Trophoblast cell (in vitro differentiated cells and primary cell): ENCODE measurements around the gene COQ9.

Experiments
- DNase-seq, 2 donors: peaks; one replicate each; pipeline ENCODE4 v3.0.0-alpha.2; 2016
- H2AFZ ChIP-seq: 2 replicates; pipeline ENCODE4 v1.6.1; 2013; ENCODE audit warnings: low read length, moderate library complexity, mild to moderate bottlenecking; ENCODE audit not compliant: insufficient read depth, poor library complexity
- H2AK5ac ChIP-seq: 2 replicates; pipeline ENCODE4 v1.6.1; 2013; ENCODE audit warnings: mild to moderate bottlenecking, low read length
- H2BK120ac ChIP-seq: 2 replicates; pipeline ENCODE4 v1.6.1; 2013; ENCODE audit warnings: low read length, mild to moderate bottlenecking, moderate library complexity; ENCODE audit not compliant: insufficient read depth, poor library complexity
- H2BK12ac ChIP-seq: 2 replicates; pipeline ENCODE4 v1.6.1; 2013; ENCODE audit warnings: mild to moderate bottlenecking, low read length, moderate library complexity
- H2BK5ac ChIP-seq: 2 replicates; pipeline ENCODE4 v1.6.1; 2013; ENCODE audit warnings: low read length, low read depth, moderate library complexity, mild to moderate bottlenecking; ENCODE audit not compliant: poor library complexity
- H3K14ac ChIP-seq: 2 replicates; pipeline ENCODE4 v1.6.1; 2013; ENCODE audit warnings: mild to moderate bottlenecking, low read length
- H3K18ac ChIP-seq: 2 replicates; pipeline ENCODE4 v1.6.1; 2013; ENCODE audit warnings: mild to moderate bottlenecking, low read length
- H3K23ac ChIP-seq: 2 replicates; pipeline ENCODE4 v1.6.1; 2013; ENCODE audit warnings: low read length
- H3K27ac ChIP-seq: 2 replicates; pipeline ENCODE4 v1.5.1; 2013; ENCODE audit warnings: low read depth, mild to moderate bottlenecking, inconsistent platforms, low read length, moderate library complexity
- H3K27me3 ChIP-seq: 2 replicates; pipeline ENCODE4 v1.6.1; 2013; ENCODE audit warnings: inconsistent platforms, mild to moderate bottlenecking, low read length, moderate library complexity; ENCODE audit not compliant: insufficient read depth
- H3K36me3 ChIP-seq, 2 experiments: 1 replicate in 1 of 2; 2 replicates in 1 of 2; pipeline ENCODE4 v1.6.1; 2013; ENCODE audit warnings: low read length in 2 of 2, mild to moderate bottlenecking in 2 of 2, moderate library complexity in 1 of 2; ENCODE audit not compliant: insufficient read depth in 2 of 2, control insufficient read depth in 1 of 2
- H3K4ac ChIP-seq: 2 replicates; pipeline ENCODE4 v1.6.1; 2013; ENCODE audit warnings: low read depth, mild to moderate bottlenecking, low read length, moderate library complexity
- H3K4me1 ChIP-seq, 2 experiments: 1 replicate in 1 of 2; 2 replicates in 1 of 2; pipeline ENCODE4 v1.6.1; 2013; ENCODE audit warnings: low read length in 2 of 2, mild to moderate bottlenecking in 2 of 2, moderate library complexity in 1 of 2; ENCODE audit not compliant: insufficient read depth in 2 of 2, control insufficient read depth in 1 of 2
- H3K4me2 ChIP-seq: 2 replicates; pipeline ENCODE4 v1.6.1; 2013; ENCODE audit warnings: inconsistent platforms, mild to moderate bottlenecking, low read length, moderate library complexity
- H3K4me3 ChIP-seq: 2 replicates; pipeline ENCODE4 v1.5.1; 2013; ENCODE audit warnings: mild to moderate bottlenecking, low read depth, low read length, inconsistent platforms
- H3K79me1 ChIP-seq: one replicate; pipeline ENCODE4 v1.6.1; 2013; ENCODE audit warnings: low read length
- H3K79me2 ChIP-seq: 2 replicates; pipeline ENCODE4 v1.6.1; 2013; ENCODE audit warnings: low read length, mild to moderate bottlenecking; ENCODE audit not compliant: control insufficient read depth, insufficient read depth, poor library complexity
- H3K9ac ChIP-seq: 2 replicates; pipeline ENCODE4 v1.6.1; 2013; ENCODE audit warnings: mild to moderate bottlenecking, low read length
- H3K9me3 ChIP-seq: 2 replicates; pipeline ENCODE4 v1.6.1; 2013; ENCODE audit warnings: low read depth, mild to moderate bottlenecking, control low read depth, inconsistent platforms, low read length; ENCODE audit not compliant: insufficient read depth
- H4K12ac ChIP-seq: 2 replicates; pipeline ENCODE4 v1.6.1; 2013; ENCODE audit warnings: low read depth, mild to moderate bottlenecking, low read length, moderate library complexity
- H4K8ac ChIP-seq: 2 replicates; pipeline ENCODE4 v1.6.1; 2013; ENCODE audit warnings: low read depth, mild to moderate bottlenecking, low read length, moderate library complexity
- H4K91ac ChIP-seq: one replicate; pipeline ENCODE4 v1.6.1; 2013; ENCODE audit warnings: low read depth, mild to moderate bottlenecking, low read length, moderate library complexity
- WGBS: extraction: QIAGEN DNeasy Blood & Tissue Kit; methylation state at CpG from one replicate; pipeline ENCODE4 v1.1.7; 2013; ENCODE audit warnings: missing lambda C conversion rate; ENCODE audit not compliant: insufficient read length, insufficient coverage; ENCODE audit errors: extremely low coverage; 5-methylcytosine and 5-hydroxymethylcytosine counted together

Gene COQ9

GRCh38 chr16:57462209-57462977 lies 15.1 kb downstream of the COQ9 start, which contains the start of gene POLR2C:
Gene POLR2C (plus strand): TSS chr16:57462679. CDS start chr16:57462725, 46 bp downstream.
- peak; percentile 85 to 98 for DNase-seq
- Histone ChIP-seq H3K4me3 (peak within 1 kb of the TSS; percentile 92), H4K12ac (peak within 1 kb of the TSS; percentile 52), H2BK12ac (peak within 1 kb of the TSS; percentile 78), H3K27ac (peak within 1 kb of the TSS; percentile 12), H3K9me3 (no peaks in the 10 kb centered on the region), H3K18ac (peak within 1 kb of the TSS; percentile 90), H2AFZ (peak within 1 kb of the TSS; percentile 53), H3K14ac (peak within 1 kb of the TSS; percentile 45), H3K4me2 (peak within 1 kb of the TSS; percentile 65), H3K9ac (peak within 1 kb of the TSS; percentile 86), H3K4me1 (peaks cover 10 to 12% of the 10 kb centered on the region in 2 experiments), H3K23ac (no peak within 1 kb of the TSS), H3K4ac (peak within 1 kb of the TSS; percentile 99), H3K79me2 (peaks cover 11% of the 10 kb centered on the region), H2BK5ac (peak within 1 kb of the TSS; percentile 85), H3K36me3 (peaks cover 33 to 60% of the 10 kb centered on the region in 2 experiments), H3K79me1 (peaks cover 5% of the 10 kb centered on the region), H2BK120ac (peak within 1 kb of the TSS; percentile 79), H2AK5ac (peak within 1 kb of the TSS; percentile 98), H4K91ac (peak within 1 kb of the TSS; percentile 82), H4K8ac (peak within 1 kb of the TSS; percentile 93), H3K27me3 (no peaks in the 10 kb centered on the region)
- WGBS = no CpG with 5 or more reads among the region's 47 CpGs

- Histone ChIP-seq H3K27me3 (no peaks in the 10 kb centered on the region), H3K9me3 (no peaks in the 10 kb centered on the region), H3K79me1 (peaks cover 5% of the 10 kb centered on the region), H3K4me2 (peak overlapping the region; percentile 65), H3K27ac (peak overlapping the region; percentile 12), H3K14ac (peak overlapping the region; percentile 45), H3K9ac (peak overlapping the region; percentile 65), H3K36me3 (peaks cover 31 to 55% of the 10 kb centered on the region in 2 experiments), H2BK120ac (peak overlapping the region; percentile 79), H3K18ac (peak overlapping the region; percentile 90), H2AK5ac (peak overlapping the region; percentile 98), H3K4me3 (peak overlapping the region; percentile 92), H4K12ac (peak overlapping the region; percentile 52), H2BK5ac (peak overlapping the region; percentile 85), H4K8ac (peak overlapping the region; percentile 93), H3K23ac (no peak overlapping the region), H3K4me1 (peaks cover 6 to 9% of the 10 kb centered on the region in 2 experiments), H3K79me2 (peaks cover 11% of the 10 kb centered on the region), H3K4ac (peak overlapping the region; percentile 99), H2BK12ac (peak overlapping the region; percentile 78), H2AFZ (peak overlapping the region; percentile 53), H4K91ac (peak overlapping the region; percentile 82)
- DNase-seq = peak in 1 of 2 donors; percentile 13
- no CpG with 5 or more reads among the region's 16 CpGs for WGBS
Observed at GRCh38 chr16:57462978-57463362, 15.7 kb downstream of the COQ9 start.

- H3K36me3 ChIP-seq = peaks cover 36 to 58% of the 10 kb centered on the region in 2 experiments
- WGBS = no CpG with 5 or more reads among the region's 2 CpGs
- H4K91ac ChIP-seq = no peak overlapping the region
- no peak overlapping the region for H2BK120ac ChIP-seq
- no peak overlapping the region for H4K8ac ChIP-seq
- no peak overlapping the region for H2BK12ac ChIP-seq
- no peak overlapping the region for H4K12ac ChIP-seq
- H3K4ac ChIP-seq = no peak overlapping the region
- H2AK5ac ChIP-seq = no peak overlapping the region
- no peak overlapping the region for H3K14ac ChIP-seq
- H3K4me3 ChIP-seq = no peak overlapping the region
- H3K18ac ChIP-seq = no peak overlapping the region
- peaks cover 6 to 8% of the 10 kb centered on the region in 2 experiments for H3K4me1 ChIP-seq
- H3K79me1 ChIP-seq = peaks cover 5% of the 10 kb centered on the region
- H3K9ac ChIP-seq = no peak overlapping the region
- no peak overlapping the region for H2AFZ ChIP-seq
- no peaks in the 10 kb centered on the region for H3K9me3 ChIP-seq
- H3K27me3 ChIP-seq = no peaks in the 10 kb centered on the region
- H3K79me2 ChIP-seq = peaks cover 11% of the 10 kb centered on the region
- no peak overlapping the region for H3K4me2 ChIP-seq
- DNase-seq = no peak
- H3K23ac ChIP-seq = no peak overlapping the region
- no peak overlapping the region for H2BK5ac ChIP-seq
- no peak overlapping the region for H3K27ac ChIP-seq
Observed at GRCh38 chr16:57464523-57464922, 17.2 kb downstream of the COQ9 start.

- peaks cover 3% of the 10 kb centered on the region for H3K79me2 ChIP-seq
- H3K23ac ChIP-seq = no peak overlapping the region
- H3K4me1 ChIP-seq = peaks cover 6 to 9% of the 10 kb centered on the region in 2 experiments
- H3K27me3 ChIP-seq = no peaks in the 10 kb centered on the region
- no peak overlapping the region for H3K4me3 ChIP-seq
- no peak overlapping the region for H3K9ac ChIP-seq
- H3K9me3 ChIP-seq = no peaks in the 10 kb centered on the region
- H3K18ac ChIP-seq = no peak overlapping the region
- H3K4me2 ChIP-seq = no peak overlapping the region
- H4K12ac ChIP-seq = no peak overlapping the region
- no peak overlapping the region for H2BK5ac ChIP-seq
- no peak overlapping the region for H4K91ac ChIP-seq
- H4K8ac ChIP-seq = no peak overlapping the region
- H3K79me1 ChIP-seq = peaks cover 6% of the 10 kb centered on the region
- no peak overlapping the region for H2AK5ac ChIP-seq
- H3K4ac ChIP-seq = no peak overlapping the region
- no CpG with 5 or more reads among the region's 2 CpGs for WGBS
- no peak overlapping the region for H2BK12ac ChIP-seq
- H3K36me3 ChIP-seq = peaks cover 59 to 80% of the 10 kb centered on the region in 2 experiments
- H2AFZ ChIP-seq = no peak overlapping the region
- H2BK120ac ChIP-seq = no peak overlapping the region
- DNase-seq = no peak
- no peak overlapping the region for H3K27ac ChIP-seq
- H3K14ac ChIP-seq = no peak overlapping the region
Observed at GRCh38 chr16:57468346-57468745, 21.1 kb downstream of the COQ9 start.
